Neuron (in vitro differentiated cells): ENCODE data around the gene LY6G6D.

ENCODE experiments used
- H2AFZ ChIP-seq: one replicate; pipeline ENCODE4 v1.6.1; 2013; ENCODE audit warnings: low read depth, mild to moderate bottlenecking, inconsistent platforms, low read length, moderate library complexity
- H3K27me3 ChIP-seq: one replicate; pipeline ENCODE4 v1.6.1; 2013; ENCODE audit warnings: low read length; ENCODE audit not compliant: insufficient read depth
- H3K36me3 ChIP-seq: one replicate; pipeline ENCODE4 v1.6.1; 2013; ENCODE audit warnings: low read length; ENCODE audit not compliant: insufficient read depth
- H3K4me1 ChIP-seq: one replicate; pipeline ENCODE4 v1.6.1; 2013; ENCODE audit warnings: low read length; ENCODE audit not compliant: insufficient read depth
- H3K4me3 ChIP-seq: 2 replicates; pipeline ENCODE4 v1.5.1; 2013; ENCODE audit warnings: mild to moderate bottlenecking, low read length, moderate library complexity
- H3K9me3 ChIP-seq: one replicate; pipeline ENCODE4 v1.6.1; 2013; ENCODE audit warnings: low read length

LY6G6D gene

GRCh38 chr6:31728767-31729514, 13.8 kb downstream of the LY6G6D start, which contains the start of gene DDAH2:
TSS of gene DDAH2 (minus strand) at chr6:31729299. CDS start at chr6:31729161, 138 bp downstream.
- peaks cover 16% of the 10 kb centered on the region for H3K4me1 ChIP-seq
- peak within 1 kb of the TSS; percentile 87 for H3K4me3 ChIP-seq
- no peaks in the 10 kb centered on the region for H3K9me3 ChIP-seq
- H3K27me3 ChIP-seq, result no peaks in the 10 kb centered on the region
- H3K36me3 ChIP-seq, result peaks cover 58% of the 10 kb centered on the region
- no peak within 1 kb of the TSS for H2AFZ ChIP-seq

GRCh38 chr6:31729515-31729978, 14.4 kb downstream of the LY6G6D start:
- peaks cover 60% of the 10 kb centered on the region for H3K36me3 ChIP-seq

DNA sequence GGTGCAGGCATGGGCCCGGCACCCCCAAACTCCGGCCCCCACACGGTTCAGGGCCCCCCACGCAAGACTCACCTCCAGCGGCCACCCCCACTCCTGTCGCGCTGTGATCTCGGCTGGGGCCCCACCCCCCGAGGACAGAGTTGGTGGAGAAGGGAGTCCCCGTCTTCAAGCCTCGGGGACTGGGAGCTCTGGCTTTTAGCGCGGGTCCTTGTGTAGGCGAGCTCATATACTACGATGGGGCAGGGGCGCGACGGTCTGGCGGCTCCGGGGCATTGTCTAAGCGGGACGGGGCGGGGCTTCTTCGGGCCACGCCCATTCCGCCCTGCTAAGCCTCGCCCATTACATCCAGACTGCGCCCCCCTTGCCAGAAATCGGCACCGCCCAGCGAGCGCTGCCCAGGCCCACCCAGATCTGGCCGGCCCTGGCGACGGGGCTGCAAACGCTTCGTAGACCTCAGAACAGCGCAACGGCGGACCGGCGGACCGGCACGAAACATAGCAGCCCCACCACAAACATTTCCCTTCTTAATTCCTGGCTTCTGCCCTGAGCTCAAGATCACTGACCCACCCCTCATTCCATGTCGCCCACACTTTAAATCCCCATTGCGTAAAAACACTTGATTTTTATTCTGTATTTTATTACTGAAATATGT, 15.0 kb downstream of the LY6G6D start:
- no peaks in the 10 kb centered on the region for H3K9me3 ChIP-seq
- peaks cover 27% of the 10 kb centered on the region for H3K4me1 ChIP-seq
- peak overlapping the region; percentile 87 for H3K4me3 ChIP-seq
- peaks cover 59% of the 10 kb centered on the region for H3K36me3 ChIP-seq
- no peak overlapping the region for H2AFZ ChIP-seq
- H3K27me3 ChIP-seq, result no peaks in the 10 kb centered on the region

More at GRCh38 chr6:31729515-31729978, 14.4 kb downstream of the LY6G6D start:
- Histone ChIP-seq H3K4me3 (peak overlapping the region; percentile 87), H3K9me3 (no peaks in the 10 kb centered on the region), H3K27me3 (no peaks in the 10 kb centered on the region), H2AFZ (no peak overlapping the region), H3K4me1 (peaks cover 22% of the 10 kb centered on the region)

DNA sequence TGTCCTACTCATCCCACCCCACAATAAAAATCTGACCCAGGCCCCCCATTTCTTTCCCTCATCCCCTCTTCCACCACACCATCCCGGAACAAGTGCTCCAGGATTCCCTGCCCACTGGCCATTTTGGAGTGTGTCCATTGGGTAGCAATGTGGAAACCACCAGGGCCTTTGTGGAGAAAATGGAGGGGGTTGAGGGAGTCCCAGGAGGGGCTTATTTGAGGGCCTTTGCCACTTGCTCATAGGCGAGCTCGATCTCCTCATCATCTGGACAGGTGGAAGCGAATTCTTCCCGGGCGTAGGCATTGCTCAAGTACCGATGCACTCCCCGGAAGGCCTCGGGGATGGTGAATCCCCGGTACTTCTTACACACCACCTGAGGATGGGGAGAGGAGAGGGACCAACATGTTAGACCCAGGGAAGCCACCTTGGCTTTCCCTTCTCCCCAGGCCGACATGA, 15.5 kb downstream of the LY6G6D start:
- Histone ChIP-seq H2AFZ (no peak overlapping the region), H3K4me3 (peak overlapping the region; percentile 87), H3K27me3 (no peaks in the 10 kb centered on the region), H3K4me1 (peaks cover 30% of the 10 kb centered on the region), H3K36me3 (peaks cover 57% of the 10 kb centered on the region), H3K9me3 (no peaks in the 10 kb centered on the region)

GRCh38 chr6:31732029-31732428, 16.9 kb downstream of the LY6G6D start:
- no peaks in the 10 kb centered on the region for H3K27me3 ChIP-seq
- peaks cover 44% of the 10 kb centered on the region for H3K36me3 ChIP-seq
- no peaks in the 10 kb centered on the region for H3K9me3 ChIP-seq
- no peak overlapping the region for H3K4me3 ChIP-seq
- H3K4me1 ChIP-seq, result peaks cover 38% of the 10 kb centered on the region
- no peak overlapping the region for H2AFZ ChIP-seq

- H3K9me3 ChIP-seq, result no peaks in the 10 kb centered on the region
- H3K4me3 ChIP-seq, result no peak overlapping the region
- H2AFZ ChIP-seq, result no peak overlapping the region
- H3K36me3 ChIP-seq, result peaks cover 29% of the 10 kb centered on the region
- peaks cover 51% of the 10 kb centered on the region for H3K4me1 ChIP-seq
- no peaks in the 10 kb centered on the region for H3K27me3 ChIP-seq
Observed at GRCh38 chr6:31733734-31734133, 18.6 kb downstream of the LY6G6D start.

- Histone ChIP-seq H3K36me3 (peaks cover 29% of the 10 kb centered on the region), H2AFZ (no peak overlapping the region), H3K27me3 (no peaks in the 10 kb centered on the region)
Observed at GRCh38 chr6:31734247-31734820, 19.2 kb downstream of the LY6G6D start.

GRCh38 chr6:31734821-31735406, 19.8 kb downstream of the LY6G6D start:
- Histone ChIP-seq H3K4me1 (peaks cover 54% of the 10 kb centered on the region), H3K36me3 (peaks cover 29% of the 10 kb centered on the region), H3K9me3 (no peaks in the 10 kb centered on the region), H3K27me3 (no peaks in the 10 kb centered on the region), H2AFZ (no peak overlapping the region), H3K4me3 (peak overlapping the region; percentile 85)

More at GRCh38 chr6:31734247-31734820, 19.2 kb downstream of the LY6G6D start:
- Histone ChIP-seq H3K9me3 (no peaks in the 10 kb centered on the region), H3K4me3 (peak overlapping the region; percentile 85), H3K4me1 (peaks cover 51% of the 10 kb centered on the region)

DNA sequence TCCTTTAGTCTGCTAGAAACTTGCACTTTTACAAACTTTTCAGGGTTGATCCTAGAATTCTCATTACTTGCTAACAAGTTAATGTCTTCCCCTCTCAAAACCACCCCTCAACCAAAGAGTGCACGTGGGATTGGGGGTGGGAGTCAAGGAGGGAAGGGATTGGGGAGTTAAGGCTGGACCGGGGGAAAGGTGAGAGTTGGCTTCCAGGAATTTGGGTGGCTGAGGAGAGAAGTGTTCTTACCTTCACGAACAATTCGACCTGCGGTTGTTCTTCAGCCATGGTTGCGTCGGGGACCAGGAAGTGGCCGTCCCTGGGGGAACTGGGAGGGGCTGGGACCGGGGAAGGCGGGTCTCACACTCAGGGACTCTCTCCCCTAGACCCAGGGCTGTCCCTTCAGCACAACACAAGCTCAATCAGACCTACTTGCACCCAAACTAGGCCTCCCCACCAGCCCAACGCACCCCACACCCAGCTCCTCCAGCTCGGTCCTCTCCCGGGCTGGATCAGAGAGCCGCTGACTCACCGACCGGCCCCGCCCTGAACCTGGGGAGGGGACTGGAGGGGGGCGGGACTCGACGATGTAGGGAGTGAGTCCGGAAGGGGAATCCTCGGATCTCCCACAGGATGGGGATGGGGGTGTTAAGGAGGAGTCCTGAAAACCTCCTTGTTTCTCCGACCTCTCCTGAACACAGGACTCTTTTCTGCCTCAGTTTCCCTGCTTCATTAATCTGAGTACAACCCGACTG, 21.0 kb downstream of the LY6G6D start, which contains the start of gene CLIC1:
TSS of gene CLIC1 (minus strand) at position 510 of the 747 bp plus-strand sequence. CDS start at position 280, 230 bp downstream.
- H3K9me3 ChIP-seq, result no peaks in the 10 kb centered on the region
- no peaks in the 10 kb centered on the region for H3K27me3 ChIP-seq
- H2AFZ ChIP-seq, result peak within 1 kb of the TSS; percentile 5
- H3K4me1 ChIP-seq, result peaks cover 51% of the 10 kb centered on the region
- H3K4me3 ChIP-seq, result peak within 1 kb of the TSS; percentile 85
- peaks cover 26% of the 10 kb centered on the region for H3K36me3 ChIP-seq

DNA sequence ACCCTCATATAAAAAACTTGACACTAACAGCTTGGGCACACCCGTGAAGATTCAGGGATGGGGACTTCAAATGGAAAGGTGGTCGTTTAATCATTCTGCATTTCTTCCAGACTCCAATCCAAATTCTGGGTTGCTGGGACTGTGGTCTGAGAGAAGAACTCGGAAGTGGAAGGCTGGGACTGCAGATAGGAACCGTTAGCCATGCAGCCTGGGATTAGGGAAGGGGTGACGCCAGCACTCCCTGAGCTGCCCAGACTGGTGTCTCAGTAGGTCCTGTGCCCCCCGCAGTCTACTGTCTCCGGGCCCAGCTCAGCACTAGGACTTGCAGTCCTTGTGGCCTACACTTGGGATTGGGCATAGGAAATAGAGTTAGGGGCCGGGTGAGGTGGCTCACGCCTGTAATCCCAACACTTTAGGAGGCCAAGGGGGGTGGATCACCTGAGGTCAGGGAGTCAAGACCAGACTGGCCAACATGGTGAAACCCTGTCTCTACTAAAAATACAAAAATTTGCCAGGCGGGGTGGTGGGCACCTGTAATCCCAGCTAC, 21.7 kb downstream of the LY6G6D start:
- Histone ChIP-seq H3K36me3 (peaks cover 27% of the 10 kb centered on the region), H3K4me3 (peak overlapping the region; percentile 85), H3K27me3 (no peaks in the 10 kb centered on the region), H2AFZ (peak overlapping the region; percentile 5), H3K4me1 (peaks cover 51% of the 10 kb centered on the region), H3K9me3 (no peaks in the 10 kb centered on the region)

- Histone ChIP-seq H3K4me1 (peaks cover 51% of the 10 kb centered on the region), H3K27me3 (no peaks in the 10 kb centered on the region), H3K4me3 (peak overlapping the region; percentile 85), H3K9me3 (no peaks in the 10 kb centered on the region), H2AFZ (no peak overlapping the region), H3K36me3 (peaks cover 26% of the 10 kb centered on the region)
Observed at GRCh38 chr6:31737315-31737990, 22.3 kb downstream of the LY6G6D start.
